Choroid plexus epithelial cell (primary cell): ENCODE measurements around the gene AOAH.

Experiments
- DNase-seq: peaks from one replicate; pipeline ENCODE4 v3.0.0-alpha.2; 2010; ENCODE audit warnings: low read depth
- H3K4me3 ChIP-seq: 2 replicates; pipeline ENCODE4 v1.5.1; 2011; ENCODE audit warnings: low read depth, mild to moderate bottlenecking, control low read depth, low read length, moderate library complexity
- CTCF ChIP-seq: conservative IDR thresholded peaks from 2 replicates; pipeline ENCODE4 v1.5.1; 2011; ENCODE audit warnings: low read depth, mild to moderate bottlenecking, control low read depth, inconsistent platforms, low read length, moderate library complexity

Gene AOAH

GRCh38 chr7:36644625-36645422 lies 79.5 kb downstream of the AOAH start:
- no peak overlapping the region for H3K4me3 ChIP-seq
- no peak for TF ChIP-seq CTCF

GRCh38 chr7:36642414-36642813 lies 81.9 kb downstream of the AOAH start:
- H3K4me3 ChIP-seq = no peak overlapping the region
- no peak for TF ChIP-seq CTCF
- DNase-seq = no peak

More at GRCh38 chr7:36644625-36645422, 79.5 kb downstream of the AOAH start:
- DNase-seq = peak; percentile 21

- no peak overlapping the region for H3K4me3 ChIP-seq
- no peak for TF ChIP-seq CTCF
Observed at GRCh38 chr7:36642010-36642409, 82.3 kb downstream of the AOAH start.

GRCh38 chr7:36640682-36641081 lies 83.6 kb downstream of the AOAH start:
- no peak for TF ChIP-seq CTCF
- DNase-seq = no peak
- H3K4me3 ChIP-seq = no peak overlapping the region

More at GRCh38 chr7:36642010-36642409, 82.3 kb downstream of the AOAH start:
- no peak for DNase-seq

GRCh38 chr7:36639826-36640225 lies 84.5 kb downstream of the AOAH start:
- H3K4me3 ChIP-seq = no peak overlapping the region
- no peak for TF ChIP-seq CTCF
- DNase-seq = no peak

GRCh38 chr7:36638586-36639263 lies 85.6 kb downstream of the AOAH start:
- TF ChIP-seq CTCF = no peak
- no peak for DNase-seq
- no peak overlapping the region for H3K4me3 ChIP-seq
